Activated naive CD4-positive, alpha-beta T cell treated with anti-CD3 and anti-CD28 coated beads for 36 hours (primary cell): ENCODE data around the gene RGS6. TPM values are rescaled to one million over a fixed set of nuclear protein-coding genes. Genes with fewer than 3 reads are reported as not detected.

Source experiments
- CTCF ChIA-PET: fragments of 350-600 bp; sonication (Branson Sonifier 250); formaldehyde crosslinking; loops from one replicate; lab custom pipeline; 2021; ENCODE audit warnings: antibody characterized with exemption; lab: Charles Lee
- DNase-seq: peaks from one replicate; pipeline ENCODE4 v3.0.0-alpha.2; 2020
- H3K27ac Mint-ChIP-seq: one replicate; pipeline ENCODE4 v1.8.0; 2021; ENCODE audit warnings: mild to moderate bottlenecking, mixed read lengths
- H3K27me3 Mint-ChIP-seq: one replicate; pipeline ENCODE4 v1.8.0; 2021; ENCODE audit warnings: low read depth, mixed read lengths
- H3K36me3 Mint-ChIP-seq: one replicate; pipeline ENCODE4 v1.8.0; 2021; ENCODE audit warnings: low read depth, mixed read lengths
- H3K4me1 Mint-ChIP-seq: one replicate; pipeline ENCODE4 v1.8.0; 2021; ENCODE audit warnings: low read depth, mixed read lengths
- H3K4me3 Mint-ChIP-seq: one replicate; pipeline ENCODE4 v1.8.0; 2021; ENCODE audit warnings: mild to moderate bottlenecking, moderate library complexity, mixed read lengths
- H3K9me3 Mint-ChIP-seq: one replicate; pipeline ENCODE4 v1.8.0; 2021; ENCODE audit warnings: mixed read lengths
- intact Hi-C: fragments of 100-400 bp; cut with micrococcal nuclease; formaldehyde crosslinking; loops from one replicate; pipeline ENCODE4 v1.15.1; 2023
- total RNA-seq, 2 experiments: library from RNA; stranded (reverse); gene quantifications; one replicate each; pipeline ENCODE4 v1.2.3, GENCODE V29; 2021

Gene RGS6
- total RNA-seq, 2 experiments from 2014 or later, result not detected

DNA sequence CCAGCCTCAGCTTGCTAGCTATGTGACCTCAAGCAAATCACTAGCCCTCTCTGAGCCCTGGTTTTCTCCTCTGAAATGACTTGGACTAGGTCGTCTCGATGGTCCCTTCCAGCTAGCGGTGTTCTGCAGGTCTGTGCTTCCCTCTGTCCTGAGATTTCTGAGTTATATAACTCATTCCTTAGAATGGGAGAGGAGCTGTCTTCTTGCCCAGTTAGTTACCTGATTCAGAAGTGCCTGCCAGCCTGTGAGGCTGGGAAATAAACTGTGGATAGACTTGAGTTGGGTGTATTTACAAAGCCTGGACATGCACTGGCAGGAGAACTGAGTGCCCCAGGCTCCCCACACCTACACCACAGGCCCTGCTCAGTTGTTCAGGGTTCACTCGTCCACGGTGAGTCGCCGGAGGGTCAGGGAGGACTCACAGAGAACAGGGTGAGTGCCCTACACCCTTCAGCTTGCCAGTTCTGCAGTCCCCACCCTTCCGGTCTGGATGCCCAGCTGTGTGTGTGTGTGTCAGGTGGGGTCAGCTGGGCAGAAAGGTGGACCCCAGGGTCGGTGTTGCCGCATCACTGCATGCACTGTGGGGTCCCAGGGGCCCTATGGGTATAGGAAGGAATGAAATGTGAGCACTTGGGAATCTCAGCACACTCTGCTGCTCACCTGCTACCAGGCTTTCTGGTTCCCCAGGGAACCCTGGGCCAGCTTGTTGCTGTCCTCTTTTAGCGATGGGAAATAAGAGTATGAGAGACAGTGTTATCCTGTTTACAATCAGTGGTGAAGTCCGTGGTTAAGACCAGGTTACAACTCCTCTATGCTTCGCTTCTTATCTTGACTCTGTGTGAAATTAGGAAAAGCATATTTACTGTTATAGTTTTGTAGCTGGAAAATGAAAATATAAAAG is 613.4 kb downstream of the RGS6 start:
- H3K4me1 Mint-ChIP-seq, result no peaks in the 10 kb centered on the region
- no peak for DNase-seq
- no peak overlapping the region for H3K4me3 Mint-ChIP-seq
- H3K27ac Mint-ChIP-seq, result no peak overlapping the region
- intact Hi-C loops, result no loop called here
- H3K9me3 Mint-ChIP-seq, result no peaks in the 10 kb centered on the region
- H3K36me3 Mint-ChIP-seq, result no peaks in the 10 kb centered on the region
- CTCF ChIA-PET, result interaction anchor here (0.6 to 0.7 kb wide), 2 partner anchors 32 to 405 kb away, joined by 3 read pairs; no protein-coding TSS in a partner anchor
- H3K27me3 Mint-ChIP-seq, result no peaks in the 10 kb centered on the region

DNA sequence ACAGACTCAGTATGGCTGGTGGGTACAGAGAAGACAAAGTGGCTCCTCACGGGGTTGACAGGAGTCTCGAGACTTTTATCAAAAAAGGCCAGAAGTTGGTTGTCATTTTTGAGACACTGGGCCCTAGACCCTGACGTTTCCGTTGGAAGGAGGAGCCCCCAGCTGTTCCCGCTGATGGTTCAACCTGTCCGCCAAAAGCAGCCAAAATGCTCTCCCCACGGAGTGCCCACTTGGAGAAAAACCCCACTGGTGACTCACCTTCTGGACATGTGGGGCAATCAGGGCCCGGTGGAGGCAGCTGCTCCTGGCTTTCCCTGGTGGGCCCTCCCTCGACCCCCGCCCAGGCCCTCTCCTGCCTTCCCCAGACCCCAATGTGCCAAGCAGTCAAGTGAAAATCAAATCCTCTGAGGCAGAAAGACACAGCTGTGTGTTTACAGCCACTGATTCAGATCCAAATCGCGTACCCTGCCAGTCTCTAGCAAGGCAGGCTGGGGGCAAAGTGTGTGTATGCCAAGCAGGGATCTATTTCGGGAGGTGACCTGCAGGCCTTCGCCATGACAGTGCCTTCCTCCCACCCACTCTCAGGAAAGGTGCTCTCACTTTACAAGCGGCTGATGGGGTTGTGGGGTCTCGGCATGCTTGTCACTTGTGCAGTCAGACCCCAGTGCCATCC is 614.3 kb downstream of the RGS6 start:
- Mint-ChIP-seq H3K4me1 (no peaks in the 10 kb centered on the region), H3K36me3 (no peaks in the 10 kb centered on the region), H3K4me3 (no peak overlapping the region), H3K27ac (no peak overlapping the region), H3K9me3 (no peaks in the 10 kb centered on the region), H3K27me3 (no peaks in the 10 kb centered on the region)
- CTCF ChIA-PET, result interaction anchor here (0.6 to 0.7 kb wide), 2 partner anchors 33 to 406 kb away, joined by 3 read pairs; no protein-coding TSS in a partner anchor
- DNase-seq, result no peak
- intact Hi-C loops, result no loop called here

DNA sequence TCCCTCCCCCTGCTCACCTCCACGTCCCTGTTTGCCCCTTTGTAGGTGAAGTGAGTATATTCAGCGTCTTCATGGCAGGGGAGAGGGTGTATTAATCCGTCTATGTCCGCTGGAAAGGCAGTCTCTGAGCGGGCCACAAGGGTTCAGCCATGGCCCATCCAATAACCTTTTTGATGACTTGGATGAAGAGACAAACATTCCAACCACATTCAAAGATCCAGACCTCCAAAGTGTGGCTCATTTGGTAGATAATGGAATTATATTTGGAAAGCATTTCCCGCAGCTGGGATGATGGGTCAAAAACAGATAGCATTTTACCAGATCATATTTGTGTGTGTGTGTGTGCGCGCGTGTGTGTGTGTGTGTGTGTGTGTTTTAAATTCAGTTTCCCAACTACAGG is 615.8 kb downstream of the RGS6 start:
- CTCF ChIA-PET, result interaction anchor here (0.7 kb wide), 1 partner anchor 291 kb away, joined by 6 read pairs; no protein-coding TSS in a partner anchor
- intact Hi-C loops, result no loop called here
- Mint-ChIP-seq H3K36me3 (no peaks in the 10 kb centered on the region), H3K9me3 (no peaks in the 10 kb centered on the region), H3K4me1 (no peaks in the 10 kb centered on the region), H3K4me3 (no peak overlapping the region), H3K27me3 (no peaks in the 10 kb centered on the region), H3K27ac (no peak overlapping the region)
- DNase-seq, result no peak

DNA sequence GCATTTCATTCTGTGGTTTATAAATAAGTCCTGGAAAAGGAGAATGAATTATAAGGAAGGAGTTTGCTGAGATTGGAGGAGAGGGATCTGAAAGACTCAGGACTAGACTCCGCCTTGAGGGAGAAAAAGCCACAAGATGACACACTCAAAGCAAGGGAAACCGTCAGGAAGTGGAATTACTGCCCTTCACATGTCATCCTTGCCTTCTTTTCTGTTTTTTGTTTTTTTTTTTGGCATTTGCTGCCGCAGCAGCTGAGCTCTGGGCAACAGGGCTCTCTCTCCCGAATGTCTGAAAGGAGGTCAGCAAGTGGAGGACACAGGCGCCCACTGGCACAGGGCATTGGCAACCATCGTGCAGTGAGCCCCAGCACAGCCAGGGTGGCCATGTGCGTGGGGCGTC is 616.8 kb downstream of the RGS6 start:
- Mint-ChIP-seq H3K27ac (no peak overlapping the region), H3K27me3 (no peaks in the 10 kb centered on the region), H3K4me1 (no peaks in the 10 kb centered on the region), H3K36me3 (no peaks in the 10 kb centered on the region), H3K4me3 (no peak overlapping the region), H3K9me3 (no peaks in the 10 kb centered on the region)
- CTCF ChIA-PET, result no interaction called here
- intact Hi-C loops, result no loop called here
- DNase-seq, result no peak

DNA sequence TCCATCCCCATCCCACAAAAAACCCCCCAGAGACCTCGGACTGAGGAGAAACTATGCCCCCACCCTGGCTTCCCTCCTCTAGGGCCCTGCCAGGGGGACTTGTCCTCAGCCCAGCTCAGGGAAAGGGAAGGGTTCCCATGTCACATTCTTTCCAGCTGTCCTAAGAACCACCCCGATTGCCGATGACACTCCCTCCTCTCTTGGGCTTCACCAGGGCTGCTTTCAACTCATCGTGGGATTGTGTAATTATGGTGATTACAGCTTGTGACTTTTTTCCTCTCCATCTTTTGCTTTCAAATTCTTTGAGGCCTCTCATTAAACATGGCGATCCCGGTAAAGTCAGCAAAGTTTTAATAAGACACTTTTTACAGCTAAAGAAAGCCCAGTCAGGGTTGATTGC is 617.6 kb downstream of the RGS6 start:
- Mint-ChIP-seq H3K4me3 (no peak overlapping the region), H3K27me3 (no peaks in the 10 kb centered on the region), H3K4me1 (no peaks in the 10 kb centered on the region), H3K9me3 (no peaks in the 10 kb centered on the region), H3K36me3 (no peaks in the 10 kb centered on the region), H3K27ac (no peak overlapping the region)
- intact Hi-C loops, result no loop called here
- CTCF ChIA-PET, result no interaction called here
- DNase-seq, result no peak

DNA sequence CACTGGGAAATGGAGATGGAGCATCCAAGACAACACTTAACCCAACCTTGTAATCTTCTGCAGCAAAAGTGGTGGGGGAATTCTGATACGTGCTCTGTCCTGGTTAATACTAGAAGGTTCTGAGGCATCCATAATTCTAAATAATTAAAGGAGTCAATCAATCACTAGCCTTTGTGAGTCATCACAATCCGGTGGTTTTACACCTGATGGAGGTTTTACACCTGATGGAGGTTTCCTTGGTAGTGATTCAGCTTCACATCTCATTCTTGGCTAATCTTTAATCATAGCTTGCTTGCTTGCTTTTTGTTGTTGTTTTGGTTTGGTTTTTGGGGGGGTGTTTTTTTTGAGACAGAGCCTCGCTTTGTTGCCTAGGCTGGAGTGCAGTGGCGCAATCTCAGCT is 618.3 kb downstream of the RGS6 start:
- Mint-ChIP-seq H3K4me1 (no peaks in the 10 kb centered on the region), H3K27ac (no peak overlapping the region), H3K27me3 (no peaks in the 10 kb centered on the region), H3K36me3 (no peaks in the 10 kb centered on the region), H3K4me3 (no peak overlapping the region), H3K9me3 (no peaks in the 10 kb centered on the region)
- CTCF ChIA-PET, result no interaction called here
- no peak for DNase-seq
- intact Hi-C loops, result no loop called here

DNA sequence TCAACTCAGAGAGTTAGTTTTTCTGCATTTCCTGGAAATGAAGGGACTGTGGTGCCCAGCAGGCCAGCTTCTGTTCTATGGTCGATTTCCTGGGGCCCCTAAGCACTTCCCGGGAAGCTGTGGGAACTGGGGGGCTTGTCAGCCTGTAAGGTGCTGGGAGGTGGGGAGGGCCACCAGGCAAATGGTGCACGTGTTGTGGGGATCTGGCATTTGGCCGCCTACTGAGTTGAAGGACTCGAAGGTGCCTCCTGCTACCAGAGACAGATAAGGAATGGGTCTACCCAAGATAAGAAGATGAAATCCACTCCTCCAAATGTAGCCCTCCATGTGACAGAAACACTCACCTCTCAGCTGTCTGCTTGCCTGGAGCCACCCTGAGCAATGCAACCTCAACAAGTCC is 620.0 kb downstream of the RGS6 start:
- Mint-ChIP-seq H3K9me3 (no peaks in the 10 kb centered on the region), H3K4me3 (no peak overlapping the region), H3K27ac (no peak overlapping the region), H3K4me1 (no peaks in the 10 kb centered on the region), H3K36me3 (no peaks in the 10 kb centered on the region), H3K27me3 (no peaks in the 10 kb centered on the region)
- no peak for DNase-seq
- intact Hi-C loops, result no loop called here
- CTCF ChIA-PET, result interaction anchor here (1.5 kb wide), 1 partner anchor 353 kb away, joined by 5 read pairs; no protein-coding TSS in a partner anchor

DNA sequence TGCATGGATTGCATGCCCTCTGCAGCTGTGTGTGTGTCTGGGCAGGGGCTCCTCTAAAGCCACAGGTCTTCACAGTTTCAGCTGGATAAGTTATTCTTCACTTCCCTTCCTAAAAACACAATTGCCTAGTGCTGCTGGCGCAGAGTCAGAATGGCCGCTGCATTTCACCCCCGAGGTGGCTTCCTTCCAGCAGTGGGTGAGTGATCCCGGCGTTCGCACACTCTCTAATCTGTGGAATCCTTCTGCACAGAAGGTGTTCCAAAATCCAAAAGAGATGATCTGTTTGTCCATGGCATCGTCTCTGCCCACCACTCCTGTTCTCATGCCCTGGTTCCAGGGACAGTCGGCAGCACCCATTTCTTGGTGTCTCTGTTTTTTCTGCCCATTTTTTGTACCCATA is 620.9 kb downstream of the RGS6 start:
- intact Hi-C loops, result no loop called here
- Mint-ChIP-seq H3K36me3 (no peaks in the 10 kb centered on the region), H3K4me1 (no peaks in the 10 kb centered on the region), H3K27me3 (no peaks in the 10 kb centered on the region), H3K4me3 (no peak overlapping the region), H3K9me3 (no peaks in the 10 kb centered on the region), H3K27ac (no peak overlapping the region)
- DNase-seq, result no peak
- CTCF ChIA-PET, result interaction anchor here (0.6 kb wide), 1 partner anchor 1456 kb away, joined by 3 read pairs; no protein-coding TSS in a partner anchor

DNA sequence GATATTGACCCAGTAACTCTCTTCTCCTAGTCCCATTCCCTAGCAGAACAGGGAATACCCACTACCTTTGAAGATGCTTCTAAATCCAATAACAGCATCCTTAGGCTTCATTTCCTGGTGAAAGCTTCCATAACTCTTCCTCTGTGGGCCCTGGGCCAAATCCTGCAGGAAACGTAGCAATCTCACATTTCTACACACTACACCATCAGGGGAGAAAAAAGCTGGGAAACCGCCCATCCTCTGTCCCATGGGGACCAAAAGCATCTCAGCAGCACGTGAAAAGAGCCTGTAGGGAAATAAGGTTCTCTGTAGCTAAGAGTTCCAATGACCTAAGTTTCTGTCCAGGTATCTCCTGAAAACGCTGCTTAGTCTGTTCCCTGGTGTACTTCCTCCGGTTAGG is 621.4 kb downstream of the RGS6 start:
- CTCF ChIA-PET, result interaction anchor here (0.6 kb wide), 1 partner anchor 1456 kb away, joined by 3 read pairs; no protein-coding TSS in a partner anchor
- H3K27me3 Mint-ChIP-seq, result no peaks in the 10 kb centered on the region

DNA sequence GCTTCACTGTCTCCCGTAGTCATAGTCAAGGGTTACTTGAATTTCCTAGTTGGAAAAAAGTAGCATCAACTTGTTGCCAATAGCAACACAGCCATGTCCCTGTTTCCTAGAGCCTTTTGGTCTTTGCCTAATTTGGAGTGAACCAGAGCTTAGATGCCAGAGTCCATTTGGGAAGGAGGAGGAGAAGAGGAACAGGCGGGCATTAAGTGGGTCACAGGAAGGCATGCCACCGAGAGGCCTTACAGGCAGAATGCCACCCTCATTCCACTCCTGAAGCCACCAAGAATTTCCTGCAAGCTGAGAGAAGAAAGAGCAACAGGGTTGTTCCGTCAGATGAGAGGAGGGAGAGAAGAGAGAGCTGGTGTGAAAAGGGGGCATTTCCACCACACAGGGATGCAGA is 622.2 kb downstream of the RGS6 start:
- Mint-ChIP-seq H3K9me3 (no peaks in the 10 kb centered on the region), H3K27me3 (no peaks in the 10 kb centered on the region), H3K36me3 (no peaks in the 10 kb centered on the region), H3K4me3 (no peak overlapping the region), H3K4me1 (no peaks in the 10 kb centered on the region), H3K27ac (no peak overlapping the region)
- intact Hi-C loops, result no loop called here
- CTCF ChIA-PET, result no interaction called here
- no peak for DNase-seq

More for the DNA sequence above, 621.4 kb downstream of the RGS6 start:
- intact Hi-C loops, result no loop called here
- no peak for DNase-seq
- Mint-ChIP-seq H3K4me3 (no peak overlapping the region), H3K27ac (no peak overlapping the region), H3K4me1 (no peaks in the 10 kb centered on the region), H3K36me3 (no peaks in the 10 kb centered on the region), H3K9me3 (no peaks in the 10 kb centered on the region)

DNA sequence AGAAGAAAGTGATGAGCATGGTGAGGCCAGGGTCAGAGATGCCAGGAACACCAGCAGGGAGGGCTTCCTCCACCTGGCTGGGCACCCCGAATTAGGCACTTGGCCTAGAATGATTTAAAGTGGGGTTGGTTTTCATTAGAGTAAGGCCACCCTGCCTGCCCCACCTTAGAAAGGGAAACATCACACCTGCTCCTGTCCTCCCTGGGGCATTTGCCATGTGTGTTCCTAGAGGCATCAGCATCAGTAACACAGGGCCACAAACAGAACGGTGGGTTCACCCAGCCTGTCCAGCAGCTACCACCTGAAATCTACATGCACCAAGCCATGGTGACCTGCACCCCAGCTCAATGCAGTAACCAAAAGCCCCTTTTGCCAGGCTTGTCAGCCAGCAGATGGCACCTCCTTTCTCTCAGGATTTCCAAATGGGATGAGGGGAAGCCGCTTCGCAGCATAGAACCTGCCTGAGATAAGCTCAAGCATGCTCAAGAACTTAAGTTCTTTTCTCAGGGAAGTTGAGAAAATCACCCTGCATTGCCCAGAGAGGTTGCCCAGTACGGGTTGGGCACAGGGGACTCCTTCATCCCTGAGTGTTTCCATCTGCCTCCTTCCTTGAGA is 622.9 kb downstream of the RGS6 start:
- Mint-ChIP-seq H3K27ac (no peak overlapping the region), H3K36me3 (no peaks in the 10 kb centered on the region), H3K9me3 (no peaks in the 10 kb centered on the region), H3K4me1 (no peaks in the 10 kb centered on the region), H3K4me3 (no peak overlapping the region), H3K27me3 (no peaks in the 10 kb centered on the region)
- intact Hi-C loops, result no loop called here
- no peak for DNase-seq
- CTCF ChIA-PET, result no interaction called here

DNA sequence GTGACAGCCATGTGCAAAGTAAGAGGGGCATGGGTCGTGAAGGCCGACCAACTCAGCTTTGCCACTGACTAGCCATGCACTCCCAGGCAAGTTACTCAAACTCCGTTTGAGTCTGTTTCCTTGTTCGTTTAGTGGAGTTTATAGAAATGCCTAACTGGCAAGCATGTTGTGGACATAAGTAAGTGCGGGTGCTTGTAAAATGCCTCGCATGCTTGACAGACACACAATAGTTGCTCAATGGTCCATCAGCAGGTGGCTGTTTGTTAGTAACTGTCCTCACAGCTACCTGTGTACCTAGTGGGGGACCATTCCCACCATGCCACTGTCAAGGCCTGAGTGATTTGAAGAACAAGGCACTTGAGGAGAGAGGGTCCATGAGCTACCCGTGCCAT is 623.4 kb downstream of the RGS6 start:
- intact Hi-C loops, result no loop called here
- DNase-seq, result no peak
- Mint-ChIP-seq H3K27me3 (no peaks in the 10 kb centered on the region), H3K4me1 (no peaks in the 10 kb centered on the region), H3K36me3 (no peaks in the 10 kb centered on the region), H3K4me3 (no peak overlapping the region), H3K27ac (no peak overlapping the region), H3K9me3 (no peaks in the 10 kb centered on the region)
- CTCF ChIA-PET, result no interaction called here
